Mesenchymal stem cell (in vitro differentiated cells and primary cell): Measurements from ENCODE around the gene AP3B2.
A peak's percentile ranks its signal among the peaks of the same experiment; 100 is the strongest.

Experiments
- DNase-seq: peaks from one replicate; pipeline ENCODE4 v3.0.0-alpha.2; 2013
- H2AFZ ChIP-seq: one replicate; pipeline ENCODE4 v1.6.1; 2013; ENCODE audit warnings: low read depth, mild to moderate bottlenecking, control low read depth, inconsistent platforms, low read length, moderate library complexity
- H2AK5ac ChIP-seq: 2 replicates; pipeline ENCODE4 v1.6.1; 2013; ENCODE audit warnings: low read length, moderate library complexity, mild to moderate bottlenecking, inconsistent platforms; ENCODE audit not compliant: severe bottlenecking
- H2BK120ac ChIP-seq: one replicate; pipeline ENCODE4 v1.6.1; 2013; ENCODE audit warnings: low read depth, mild to moderate bottlenecking, inconsistent platforms, low read length, moderate library complexity
- H2BK12ac ChIP-seq, 2 experiments: one replicate each; pipeline ENCODE4 v1.6.1; 2013; ENCODE audit warnings: inconsistent platforms in 2 of 2, low read length in 2 of 2, mild to moderate bottlenecking in 2 of 2, moderate library complexity in 2 of 2, control low read depth in 1 of 2
- H2BK15ac ChIP-seq: one replicate; pipeline ENCODE4 v1.6.1; 2013; ENCODE audit warnings: mild to moderate bottlenecking, low read depth, inconsistent platforms; ENCODE audit not compliant: poor library complexity, severe bottlenecking
- H2BK5ac ChIP-seq: 2 replicates; pipeline ENCODE4 v1.6.1; 2013; ENCODE audit warnings: low read depth, mild to moderate bottlenecking, low read length, control low read depth, inconsistent platforms; ENCODE audit not compliant: poor library complexity, severe bottlenecking
- H3K14ac ChIP-seq, 2 experiments: one replicate each; pipeline ENCODE4 v1.6.1; 2013; ENCODE audit warnings: inconsistent platforms in 2 of 2, low read length in 2 of 2, control low read depth in 1 of 2, mild to moderate bottlenecking in 1 of 2, moderate library complexity in 1 of 2
- H3K18ac ChIP-seq, 2 experiments: one replicate each; pipeline ENCODE4 v1.6.1; 2013; ENCODE audit warnings: inconsistent platforms in 2 of 2, low read length in 2 of 2, control low read depth in 1 of 2, low read depth in 1 of 2, mild to moderate bottlenecking in 1 of 2
- H3K23ac ChIP-seq, 2 experiments: one replicate each; pipeline ENCODE4 v1.6.1; 2013; ENCODE audit warnings: inconsistent platforms in 2 of 2, low read length in 2 of 2, mild to moderate bottlenecking in 2 of 2, moderate library complexity in 2 of 2, control low read depth in 1 of 2
- H3K27ac ChIP-seq: 2 replicates; pipeline ENCODE4 v1.5.1; 2013; ENCODE audit warnings: mild to moderate bottlenecking, moderate library complexity, low read length, control low read depth, inconsistent platforms; ENCODE audit not compliant: poor library complexity, severe bottlenecking
- H3K27me3 ChIP-seq, 2 experiments: 2 replicates each; pipeline versions ENCODE4 v1.6.1 to v1.7.0; 2013; ENCODE audit warnings: low read length in 2 of 2, mild to moderate bottlenecking in 2 of 2, moderate library complexity in 2 of 2, control low read depth in 1 of 2, inconsistent platforms in 1 of 2; ENCODE audit not compliant: control insufficient read depth in 1 of 2, insufficient read depth in 1 of 2
- H3K36me3 ChIP-seq, 2 experiments: 2 replicates each; pipeline versions ENCODE4 v1.6.1 to v1.7.0; 2013; ENCODE audit warnings: low read length in 2 of 2, control low read depth in 1 of 2, inconsistent platforms in 1 of 2, low read depth in 1 of 2, mild to moderate bottlenecking in 1 of 2; ENCODE audit not compliant: insufficient read depth in 2 of 2, control insufficient read depth in 1 of 2
- H3K4ac ChIP-seq, 2 experiments: one replicate each; pipeline ENCODE4 v1.6.1; 2013; ENCODE audit warnings: inconsistent platforms in 2 of 2, low read length in 2 of 2, mild to moderate bottlenecking in 2 of 2, moderate library complexity in 2 of 2, control low read depth in 1 of 2, low read depth in 1 of 2
- H3K4me1 ChIP-seq: 2 replicates; pipeline ENCODE4 v1.6.1; 2013; ENCODE audit warnings: low read depth, low read length, control low read depth; ENCODE audit not compliant: control insufficient read depth, insufficient read depth
- H3K4me2 ChIP-seq: 2 replicates; pipeline ENCODE4 v1.6.1; 2013; ENCODE audit warnings: low read length, mild to moderate bottlenecking, inconsistent platforms; ENCODE audit not compliant: poor library complexity, severe bottlenecking
- H3K4me3 ChIP-seq, 2 experiments: 2 replicates each; pipeline versions ENCODE4 v1.5.1 to v1.7.0; 2013; ENCODE audit warnings: low read length in 2 of 2, mild to moderate bottlenecking in 2 of 2, control low read depth in 1 of 2, low read depth in 1 of 2; ENCODE audit not compliant: insufficient read depth in 1 of 2
- H3K79me1 ChIP-seq: replicated peaks from 2 replicates; pipeline ENCODE4 v1.6.1; 2013; ENCODE audit warnings: mild to moderate bottlenecking, control low read depth, low read length, inconsistent platforms; ENCODE audit not compliant: poor library complexity, severe bottlenecking
- H3K9ac ChIP-seq: 2 replicates; pipeline ENCODE4 v1.7.0; 2013; ENCODE audit warnings: mild to moderate bottlenecking, low read length, moderate library complexity
- H3K9me3 ChIP-seq: 2 replicates; pipeline ENCODE4 v1.7.0; 2013; ENCODE audit warnings: mild to moderate bottlenecking, low read length; ENCODE audit not compliant: control insufficient read depth
- H4K8ac ChIP-seq: one replicate; pipeline ENCODE4 v1.6.1; 2013; ENCODE audit warnings: inconsistent platforms, mild to moderate bottlenecking, low read length, moderate library complexity
- H4K91ac ChIP-seq: one replicate; pipeline ENCODE4 v1.6.1; 2013; ENCODE audit warnings: mild to moderate bottlenecking, low read length, inconsistent platforms
- WGBS: methylation state at CpG from one replicate; pipeline ENCODE4 v1.1.7; 2013; ENCODE audit warnings: mixed read lengths; 5-methylcytosine and 5-hydroxymethylcytosine counted together

AP3B2 gene

GRCh38 chr15:82726816-82727215, 17.1 kb upstream of the AP3B2 start:
- Histone ChIP-seq H4K8ac (no peak overlapping the region), H4K91ac (no peak overlapping the region), H3K27ac (no peak overlapping the region), H3K14ac (no peak overlapping the region), H2BK15ac (no peak overlapping the region), H3K27me3 (no peaks in the 10 kb centered on the region), H2BK12ac (no peak overlapping the region), H3K4ac (no peak overlapping the region), H3K4me1 (no peaks in the 10 kb centered on the region), H3K4me3 (no peak overlapping the region), H3K18ac (no peak overlapping the region), H2BK120ac (no peak overlapping the region), H3K36me3 (no peaks in the 10 kb centered on the region), H3K4me2 (no peak overlapping the region), H3K79me1 (no peaks in the 10 kb centered on the region), H3K9me3 (no peaks in the 10 kb centered on the region), H2BK5ac (no peak overlapping the region), H3K23ac (no peak overlapping the region), H3K9ac (no peak overlapping the region), H2AFZ (no peak overlapping the region), H2AK5ac (no peak overlapping the region)
- WGBS, result 88% methylated on average over 10 of the region's 10 CpGs
- no peak for DNase-seq

- H3K14ac ChIP-seq, result no peak overlapping the region
- H2BK120ac ChIP-seq, result no peak overlapping the region
- peaks cover 6% of the 10 kb centered on the region for H3K4me1 ChIP-seq
- no peak overlapping the region for H3K4me2 ChIP-seq
- H4K8ac ChIP-seq, result no peak overlapping the region
- peaks cover 21 to 45% of the 10 kb centered on the region in 2 experiments for H3K27me3 ChIP-seq
- no peak overlapping the region for H2BK5ac ChIP-seq
- H2BK15ac ChIP-seq, result no peak overlapping the region
- H3K23ac ChIP-seq, result peak overlapping the region in 1 of 2 experiments; percentile 54
- no peak overlapping the region for H2AK5ac ChIP-seq
- no peak overlapping the region for H3K18ac ChIP-seq
- H3K4ac ChIP-seq, result no peak overlapping the region
- H3K79me1 ChIP-seq, result no peaks in the 10 kb centered on the region
- no peaks in the 10 kb centered on the region for H3K36me3 ChIP-seq
- H3K27ac ChIP-seq, result no peak overlapping the region
- H3K9ac ChIP-seq, result no peak overlapping the region
- no peak overlapping the region for H2BK12ac ChIP-seq
- no peak overlapping the region for H3K4me3 ChIP-seq
- DNase-seq, result no peak
- H3K9me3 ChIP-seq, result no peaks in the 10 kb centered on the region
- 85% methylated on average over 4 of the region's 4 CpGs for WGBS
- no peak overlapping the region for H4K91ac ChIP-seq
- H2AFZ ChIP-seq, result no peak overlapping the region
These were observed 5.3 kb upstream of the AP3B2 start for GRCh38 chr15:82715003-82715402.

DNA sequence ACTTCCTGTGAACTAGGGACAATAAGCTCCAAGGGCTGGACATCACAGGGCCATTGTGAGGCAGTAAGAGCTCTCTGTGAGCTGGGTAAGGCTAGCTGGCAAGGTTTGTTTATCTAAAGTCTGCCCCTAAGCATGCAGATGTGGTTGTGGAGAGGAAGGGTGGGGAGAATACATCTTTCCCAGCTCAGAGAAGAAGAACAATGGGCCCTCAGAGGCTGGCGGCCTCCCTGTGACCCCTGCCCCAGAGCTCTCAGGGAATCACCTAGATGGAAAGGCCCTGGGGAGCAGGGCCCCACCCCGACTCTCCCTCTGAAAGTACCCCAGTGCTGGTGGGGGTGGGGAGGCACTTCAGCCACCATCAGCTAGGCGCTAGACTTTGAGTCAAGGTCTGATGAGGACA, 4.3 kb upstream of the AP3B2 start:
- H2AK5ac ChIP-seq, result no peak overlapping the region
- no peak overlapping the region for H2BK15ac ChIP-seq
- H3K9ac ChIP-seq, result no peak overlapping the region
- H4K91ac ChIP-seq, result no peak overlapping the region
- no peaks in the 10 kb centered on the region for H3K79me1 ChIP-seq
- H2BK12ac ChIP-seq, result no peak overlapping the region
- H3K4ac ChIP-seq, result no peak overlapping the region
- peaks cover 21 to 45% of the 10 kb centered on the region in 2 experiments for H3K27me3 ChIP-seq
- H3K36me3 ChIP-seq, result no peaks in the 10 kb centered on the region
- 87% methylated on average over 3 of the region's 3 CpGs for WGBS
- H3K14ac ChIP-seq, result no peak overlapping the region
- H2BK5ac ChIP-seq, result no peak overlapping the region
- H3K4me1 ChIP-seq, result peaks cover 14% of the 10 kb centered on the region
- H4K8ac ChIP-seq, result no peak overlapping the region
- no peak overlapping the region for H3K4me2 ChIP-seq
- H3K27ac ChIP-seq, result no peak overlapping the region
- no peaks in the 10 kb centered on the region for H3K9me3 ChIP-seq
- H3K18ac ChIP-seq, result no peak overlapping the region
- H2BK120ac ChIP-seq, result no peak overlapping the region
- no peak overlapping the region for H3K4me3 ChIP-seq
- H3K23ac ChIP-seq, result no peak overlapping the region
- DNase-seq, result no peak
- H2AFZ ChIP-seq, result no peak overlapping the region

DNA sequence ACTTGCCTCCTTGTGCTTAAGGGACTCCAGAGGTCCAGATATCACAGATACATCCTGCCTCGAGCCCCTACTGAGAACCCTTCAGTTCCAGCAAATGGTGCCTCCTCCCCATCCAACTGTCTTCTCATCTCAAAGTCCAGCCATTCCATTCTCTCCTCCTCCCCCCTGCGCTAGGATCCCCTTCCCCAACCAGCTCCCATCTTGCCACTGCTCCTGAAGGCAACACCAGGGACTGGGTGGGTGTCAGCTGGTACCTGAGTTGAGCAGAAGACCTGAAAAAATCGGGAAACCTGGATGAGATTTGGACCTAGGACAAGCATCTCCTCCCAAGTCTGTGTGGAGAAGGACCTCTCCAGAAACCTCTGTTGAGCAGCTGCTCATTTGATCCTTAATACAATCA, 2.4 kb upstream of the AP3B2 start:
- peaks cover 21 to 51% of the 10 kb centered on the region in 2 experiments for H3K27me3 ChIP-seq
- H3K4ac ChIP-seq, result no peak overlapping the region
- WGBS, result 69% methylated on average over 2 of the region's 3 CpGs
- no peak overlapping the region for H2BK120ac ChIP-seq
- no peak overlapping the region for H2AFZ ChIP-seq
- no peak overlapping the region for H3K9ac ChIP-seq
- H3K27ac ChIP-seq, result no peak overlapping the region
- no peak overlapping the region for H3K4me3 ChIP-seq
- H3K79me1 ChIP-seq, result no peaks in the 10 kb centered on the region
- no peak overlapping the region for H2AK5ac ChIP-seq
- H3K4me2 ChIP-seq, result no peak overlapping the region
- no peak overlapping the region for H2BK12ac ChIP-seq
- no peak overlapping the region for H4K8ac ChIP-seq
- no peak overlapping the region for H2BK15ac ChIP-seq
- H4K91ac ChIP-seq, result no peak overlapping the region
- no peak overlapping the region for H2BK5ac ChIP-seq
- H3K9me3 ChIP-seq, result no peaks in the 10 kb centered on the region
- no peak for DNase-seq
- H3K4me1 ChIP-seq, result peaks cover 14% of the 10 kb centered on the region
- H3K14ac ChIP-seq, result no peak overlapping the region
- no peak overlapping the region for H3K18ac ChIP-seq
- H3K23ac ChIP-seq, result no peak overlapping the region
- H3K36me3 ChIP-seq, result no peaks in the 10 kb centered on the region
